HT-29 (cell line): ENCODE measurements around the gene ARHGAP30. TPM values are rescaled to one million over a fixed set of nuclear protein-coding genes. Genes with fewer than 3 reads are reported as not detected.
"Not testable (repeated sequence)": the region's sequence is repeated elsewhere in the genome, so short reads cannot be mapped to it uniquely, and the experiment has no call there.

ENCODE experiments used
- DNase-seq: peaks from one replicate; pipeline ENCODE4 v3.0.0-alpha.2; 2015; ENCODE audit warnings: low spot score
- total RNA-seq: library from RNA; depleted of rRNA; stranded (reverse); fragments of >200 nt; shearing (Covaris generic); gene quantifications from 2 replicates; pipeline ENCODE4 v1.2.3, GENCODE V29; 2014

The ARHGAP30 gene
- total RNA-seq, 1 experiment from 2014 or later = 0.58 TPM

DNA sequence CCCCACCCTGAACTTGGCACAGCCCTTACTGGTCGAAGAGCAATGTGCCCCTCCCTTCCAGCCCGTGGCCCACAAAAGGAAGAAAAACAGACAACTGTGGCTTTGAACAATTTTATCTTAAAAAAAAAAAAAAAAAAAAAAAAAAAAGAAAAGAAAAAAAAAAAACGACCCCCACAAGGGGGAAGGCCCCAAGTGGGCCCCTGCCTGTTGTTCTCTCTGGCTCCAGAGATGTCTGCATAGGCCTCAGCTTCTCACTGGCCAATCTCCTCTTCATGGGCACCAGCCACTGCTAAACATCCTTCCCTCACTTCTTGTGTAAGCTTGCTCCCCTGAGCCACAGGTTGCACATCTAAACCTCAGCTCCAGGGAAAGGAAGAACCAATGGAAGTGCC is 30.5 kb downstream of the ARHGAP30 start:
- DNase-seq = no peak

DNA sequence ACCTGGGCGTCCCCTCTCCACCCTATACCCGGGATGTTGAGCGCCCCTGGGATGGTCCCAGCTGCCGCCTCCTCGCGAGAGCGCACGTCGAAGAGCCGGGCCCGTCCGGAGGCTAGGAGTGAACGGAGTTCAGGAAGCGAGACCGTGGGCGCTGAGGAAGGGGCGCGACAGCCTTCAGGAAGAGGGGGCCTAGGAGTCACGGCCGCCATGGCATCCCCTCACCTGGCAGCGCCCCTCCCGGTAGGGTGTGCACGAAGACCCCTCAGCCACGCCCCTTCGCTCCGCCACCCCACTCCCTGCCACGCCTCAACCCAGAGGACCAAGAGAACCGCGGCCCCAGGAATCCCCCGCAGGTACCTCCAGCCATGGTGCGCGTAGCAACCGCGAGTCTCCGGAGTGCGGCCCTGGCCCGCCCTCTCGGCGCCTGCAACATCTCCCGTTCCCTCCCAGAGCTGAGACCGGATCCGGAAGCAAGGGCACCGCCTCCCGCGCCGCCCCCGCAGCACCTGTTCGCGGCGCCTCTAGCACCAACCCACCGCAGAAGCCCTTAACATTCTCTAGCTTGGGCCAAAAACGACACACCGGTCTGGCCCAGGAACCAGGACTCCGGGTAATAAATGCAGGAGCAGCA is 31.1 kb downstream of the ARHGAP30 start, which contains the start of gene TSTD1:
Gene TSTD1 (minus strand): TSS at position 442 of the 631 bp plus-strand sequence. CDS start 75 bp downstream, at position 367.
- peak; percentile 79 for DNase-seq

DNA sequence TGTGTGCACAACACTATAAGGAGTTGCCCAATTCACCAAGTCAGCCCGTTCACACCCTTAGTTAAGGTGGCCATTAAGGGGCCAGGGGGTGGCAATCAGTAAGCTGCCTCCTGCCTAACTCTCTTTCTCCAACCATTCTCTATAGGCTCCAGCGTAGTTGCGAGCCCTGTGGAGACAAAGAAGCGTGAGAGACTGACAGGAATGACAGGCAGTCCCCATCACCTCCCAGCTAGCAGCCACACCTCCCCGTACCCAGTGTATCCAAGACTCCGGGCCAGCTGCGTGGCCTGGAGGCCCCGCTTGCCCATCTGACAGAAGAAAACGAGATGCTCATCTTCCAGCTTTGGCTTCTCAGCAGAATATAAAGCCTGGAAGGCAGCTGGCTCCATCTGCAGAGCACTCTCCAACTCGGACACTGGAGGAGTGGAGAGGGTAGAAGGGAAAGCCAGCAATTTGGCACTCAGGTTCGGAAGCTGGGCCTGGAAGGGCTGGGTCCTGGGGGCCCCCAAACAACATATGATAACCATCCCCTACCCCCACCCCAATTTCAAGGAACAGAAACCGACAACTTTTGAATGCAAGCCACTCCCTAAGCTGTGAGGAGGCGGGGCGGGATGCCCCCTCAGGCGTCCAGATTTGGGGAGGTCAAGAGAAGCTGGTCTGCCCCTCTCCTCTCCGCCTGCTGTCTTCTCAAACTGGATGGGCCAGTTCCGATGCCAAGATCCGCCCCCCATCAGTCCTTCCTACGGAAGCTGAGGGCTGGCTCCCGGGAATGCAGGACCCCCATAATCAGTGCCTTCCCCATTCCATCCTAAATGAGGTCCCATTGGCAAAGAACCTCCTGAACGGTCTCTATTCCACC is 31.8 kb downstream of the ARHGAP30 start:
- DNase-seq = peak; percentile 36

DNA sequence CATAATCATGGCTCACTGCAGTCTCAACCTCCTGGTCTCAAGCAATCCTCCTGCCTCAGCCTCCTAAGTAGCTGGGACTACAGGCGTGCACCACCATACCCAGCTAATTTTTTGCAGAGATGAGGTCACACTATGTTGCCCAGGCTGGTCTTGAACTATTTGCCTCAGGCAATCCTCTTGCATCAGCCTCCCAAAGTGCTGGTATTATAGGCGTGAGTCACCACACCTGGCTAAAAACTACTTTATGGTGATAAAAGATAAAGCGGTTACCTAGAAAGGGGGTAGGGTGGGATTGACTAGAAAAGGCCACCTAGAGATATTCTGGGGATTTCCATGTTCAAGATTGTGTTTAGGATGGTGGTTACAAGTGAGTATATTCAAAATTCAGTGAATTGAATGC is 35.9 kb downstream of the ARHGAP30 start:
- no peak for DNase-seq

DNA sequence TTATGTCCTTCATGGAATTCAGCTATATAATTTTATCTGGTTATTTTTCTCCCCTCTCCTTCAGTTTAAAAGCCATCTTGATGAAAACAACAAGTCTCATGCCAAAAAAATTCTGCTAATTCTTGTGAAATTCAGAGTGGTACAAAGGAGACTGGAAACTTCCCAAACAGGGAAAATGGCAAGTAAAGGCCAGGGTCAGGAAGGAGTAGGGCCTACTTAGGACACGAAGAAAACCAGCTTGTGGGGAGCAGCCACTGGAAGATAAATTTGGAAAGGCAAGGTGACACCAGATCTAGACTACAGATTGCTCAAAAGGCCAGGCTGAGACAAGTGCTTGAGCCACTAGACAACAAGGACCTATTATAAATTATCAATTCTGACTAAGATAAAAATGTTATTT is 37.3 kb downstream of the ARHGAP30 start:
- no peak for DNase-seq

DNA sequence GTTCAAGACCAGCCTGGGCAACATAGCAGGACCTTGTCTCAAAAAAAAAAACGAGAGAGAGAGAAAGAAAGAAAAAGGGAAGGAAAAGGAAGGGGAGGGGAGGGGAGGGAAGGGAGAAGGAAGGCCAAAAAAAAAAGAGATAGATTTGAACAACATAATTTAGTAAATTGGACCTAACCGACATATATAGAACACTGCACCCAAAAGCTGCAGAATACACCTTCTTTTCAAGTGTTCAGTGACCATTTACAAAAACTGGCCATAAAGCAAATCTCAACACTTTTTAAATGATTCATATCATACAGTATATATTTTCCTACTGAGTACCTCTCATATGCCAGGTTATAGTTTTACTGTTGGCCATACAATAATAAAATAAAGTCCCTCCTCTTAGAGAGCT is 37.8 kb downstream of the ARHGAP30 start:
- DNase-seq = no peak

DNA sequence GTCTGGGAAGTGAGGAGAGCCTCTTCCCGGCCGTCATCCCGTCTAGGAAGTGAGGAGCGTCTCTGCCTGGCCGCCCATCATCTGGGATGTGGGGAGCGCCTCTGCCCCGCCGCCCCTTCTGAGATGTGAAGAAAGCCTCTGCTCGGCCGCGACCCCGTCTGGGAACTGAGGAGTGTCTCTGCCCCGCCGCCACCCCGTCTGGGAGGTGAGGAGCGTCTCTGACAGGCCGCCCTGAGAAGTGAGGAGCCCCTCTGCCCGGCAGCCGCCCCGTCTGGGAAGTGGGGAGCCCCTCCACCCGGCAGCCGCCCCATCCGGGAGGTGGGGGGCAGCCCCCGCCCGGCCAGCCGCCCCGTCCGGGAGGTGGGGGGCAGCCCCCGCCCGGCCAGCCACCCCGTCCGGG is 40.2 kb downstream of the ARHGAP30 start:
- DNase-seq = not testable (repeated sequence)

DNA sequence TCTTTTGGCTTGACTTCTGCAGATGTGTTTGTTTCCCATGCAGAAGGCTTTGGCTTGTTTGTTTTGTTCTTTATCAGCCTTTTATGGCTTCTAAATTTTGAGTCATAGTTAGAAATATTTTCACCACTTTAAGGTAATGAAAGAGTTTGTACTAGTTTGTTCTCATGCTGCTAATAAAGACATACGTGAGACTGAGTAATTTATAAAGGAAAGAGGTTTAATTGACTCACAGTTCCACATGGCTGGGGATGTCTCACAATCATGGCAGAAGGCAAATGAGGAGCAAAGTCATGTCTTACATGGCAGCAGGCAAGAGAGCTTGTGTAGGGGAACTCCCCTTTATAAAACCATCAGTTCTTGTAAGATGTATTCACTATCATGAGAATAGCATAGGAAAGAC is 42.7 kb downstream of the ARHGAP30 start:
- DNase-seq = not testable (repeated sequence)

DNA sequence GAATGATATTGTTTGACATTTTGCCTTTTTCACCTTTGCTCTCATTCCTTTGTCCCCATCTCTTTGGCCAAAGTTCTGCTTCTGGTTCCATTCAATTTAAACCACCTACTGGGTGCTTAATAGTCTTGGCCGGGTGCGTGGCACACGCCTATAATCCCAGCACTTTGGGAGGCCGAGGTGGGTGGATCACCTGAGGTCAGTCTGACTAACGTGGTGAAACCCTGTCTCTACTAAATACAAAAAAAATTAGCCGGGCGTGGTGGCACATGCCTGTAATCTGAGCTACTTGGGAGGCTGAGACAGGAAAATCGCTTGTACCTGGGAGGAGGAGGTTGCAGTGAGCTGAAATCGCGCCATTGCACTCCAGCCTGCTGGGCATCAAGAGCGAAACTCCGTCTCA is 47.3 kb downstream of the ARHGAP30 start:
- not testable (repeated sequence) for DNase-seq

DNA sequence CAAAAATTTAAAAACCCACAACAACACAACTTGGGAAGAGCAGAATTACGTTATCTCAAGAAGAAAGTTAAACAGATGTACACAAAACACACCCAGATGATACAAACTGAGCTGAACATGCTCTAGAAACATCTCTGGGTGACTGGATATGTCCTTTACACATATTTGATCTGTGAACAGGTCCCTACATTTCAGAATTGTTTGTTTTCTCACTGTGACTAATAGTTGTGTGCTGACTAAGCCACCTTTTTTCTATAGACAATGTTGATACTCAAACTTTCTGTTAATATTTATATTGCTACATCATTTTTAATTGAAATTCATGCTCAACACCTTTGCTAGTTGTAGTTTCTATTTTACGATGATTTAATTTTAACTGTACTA is 47.7 kb downstream of the ARHGAP30 start:
- DNase-seq = peak; percentile 33

DNA sequence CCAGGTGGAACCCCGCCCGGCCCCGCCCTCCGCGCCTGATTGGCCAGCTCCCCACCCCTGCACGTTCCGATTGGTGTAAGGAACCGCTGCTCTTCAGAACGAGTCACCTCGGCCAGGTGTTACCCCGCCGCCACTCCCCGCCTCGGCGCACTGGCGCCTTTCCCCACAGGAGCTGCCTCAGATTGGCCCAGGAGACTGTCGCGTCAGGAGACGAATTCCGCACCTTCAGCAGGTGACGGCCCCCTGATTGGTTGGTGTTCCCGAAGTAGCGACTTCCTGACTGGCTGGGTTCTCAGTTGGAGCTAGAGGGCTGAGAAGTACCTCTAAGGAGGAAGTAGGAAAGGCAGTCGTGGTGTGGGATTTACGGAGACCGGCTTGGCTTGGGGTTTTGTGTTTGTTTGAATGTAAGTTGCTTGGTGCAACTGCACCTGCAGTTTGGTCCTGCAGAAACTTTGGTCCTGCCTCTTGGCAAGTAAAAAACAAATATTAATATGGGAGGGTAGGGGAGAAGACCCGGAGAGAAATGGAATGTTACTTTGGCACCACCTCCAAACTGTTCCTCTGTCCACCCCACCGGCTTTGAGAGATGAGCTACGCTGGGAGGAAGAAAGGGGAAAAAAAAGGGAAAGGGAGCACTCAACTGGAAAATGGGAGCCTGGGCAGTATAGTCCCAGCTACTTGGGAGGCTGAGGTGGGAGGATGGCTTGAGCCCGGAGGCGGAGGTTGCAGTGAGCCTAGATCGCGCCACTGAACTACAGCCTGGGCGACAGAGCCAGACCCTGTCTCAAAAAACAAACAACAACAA is 48.3 kb downstream of the ARHGAP30 start:
- peak; percentile 98 for DNase-seq

DNA sequence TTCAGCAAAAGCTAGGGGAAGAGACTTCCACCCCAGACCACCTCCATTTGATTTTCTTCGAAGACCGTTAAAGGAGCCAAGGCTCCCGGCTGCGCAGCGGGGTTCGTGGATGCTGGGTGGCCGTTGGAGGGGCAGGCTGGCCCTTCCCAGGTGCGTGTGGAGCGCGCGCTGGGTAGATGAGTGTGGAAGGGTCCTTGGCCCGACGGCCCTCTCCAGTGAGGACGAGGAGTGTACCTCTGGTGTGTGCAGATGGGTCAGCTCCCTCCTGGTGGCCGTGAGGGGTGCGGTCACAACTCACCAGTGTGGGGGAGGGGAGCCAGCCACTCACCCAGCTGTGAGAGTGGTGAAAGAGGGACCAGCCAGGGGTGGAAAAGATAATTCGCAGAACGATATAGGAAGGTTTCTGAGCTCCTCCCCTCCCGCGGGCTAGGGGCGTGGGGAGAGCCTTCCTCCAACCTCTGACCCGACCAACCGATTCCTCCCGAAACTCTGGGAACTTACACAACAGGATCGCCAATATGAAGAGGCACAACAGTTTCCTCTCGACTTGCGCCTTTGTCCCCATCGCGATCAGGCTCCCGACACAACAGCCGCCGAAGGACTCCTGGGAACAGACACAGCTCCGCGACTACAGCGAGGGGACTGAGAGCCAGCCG is 49.1 kb downstream of the ARHGAP30 start, which contains the start of gene F11R:
Gene F11R (minus strand): TSS at position 644 of the 656 bp plus-strand sequence. CDS start 79 bp downstream, at position 565.
- DNase-seq = peak; percentile 82

DNA sequence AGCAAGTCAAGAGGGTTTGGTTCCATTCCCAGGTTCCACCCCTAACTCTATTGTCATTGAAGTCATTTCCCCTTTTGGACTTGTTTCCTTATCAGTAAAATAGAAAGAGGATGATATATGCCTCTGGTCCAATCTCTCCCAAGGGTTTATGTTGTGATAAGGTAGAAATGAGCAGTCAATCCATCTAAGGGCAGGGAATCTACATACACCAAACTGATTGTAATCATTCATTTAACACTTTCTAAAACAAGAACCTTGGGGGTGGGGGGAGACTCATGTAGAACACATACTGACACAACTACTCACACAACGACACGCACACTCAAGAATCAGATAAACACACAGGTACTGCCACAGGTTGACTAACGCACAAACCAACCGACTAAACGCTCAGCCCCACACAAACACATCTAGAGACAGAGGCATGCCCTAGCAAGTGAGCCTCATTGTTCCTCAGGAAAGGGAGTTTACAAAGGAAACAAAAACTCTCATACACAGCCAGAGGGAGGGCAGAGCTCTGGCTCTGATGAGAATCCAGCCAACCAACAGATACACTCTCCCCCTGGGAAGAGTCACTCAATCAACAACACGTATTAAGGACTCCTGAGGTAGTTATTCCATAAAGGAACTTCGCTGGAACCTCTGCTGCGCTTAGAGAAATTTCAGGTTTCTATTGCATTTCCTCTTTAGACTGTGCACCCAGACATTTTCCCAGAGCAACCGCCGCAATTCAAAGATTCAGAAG is 49.8 kb downstream of the ARHGAP30 start:
- peak; percentile 57 for DNase-seq

DNA sequence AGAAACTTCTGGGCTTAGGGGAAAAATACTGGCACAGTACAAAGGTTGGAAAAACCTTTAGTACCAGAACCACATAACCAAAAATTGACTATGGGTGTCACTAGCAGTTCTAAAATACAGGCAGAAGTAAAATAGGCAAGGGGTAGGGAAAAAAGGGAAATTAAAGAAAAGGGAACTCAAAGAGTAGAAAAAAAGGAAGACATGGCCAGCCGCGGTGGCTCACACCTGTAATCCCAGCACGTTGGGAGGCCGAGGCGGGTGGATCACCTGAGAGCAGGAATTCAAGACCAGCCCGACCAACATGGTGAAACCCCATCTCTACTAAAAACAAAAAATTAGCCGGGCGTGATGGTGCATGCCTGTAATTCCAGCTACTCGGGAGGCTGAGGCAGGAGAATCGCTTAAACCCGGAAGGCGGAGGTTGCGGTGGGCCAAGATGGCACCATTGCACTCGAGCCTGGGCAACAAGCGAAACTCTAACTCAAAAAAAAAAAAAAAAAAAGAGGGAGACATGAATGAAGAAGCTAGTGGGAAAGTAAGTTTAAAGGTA is 50.5 kb downstream of the ARHGAP30 start:
- not testable (repeated sequence) for DNase-seq

DNA sequence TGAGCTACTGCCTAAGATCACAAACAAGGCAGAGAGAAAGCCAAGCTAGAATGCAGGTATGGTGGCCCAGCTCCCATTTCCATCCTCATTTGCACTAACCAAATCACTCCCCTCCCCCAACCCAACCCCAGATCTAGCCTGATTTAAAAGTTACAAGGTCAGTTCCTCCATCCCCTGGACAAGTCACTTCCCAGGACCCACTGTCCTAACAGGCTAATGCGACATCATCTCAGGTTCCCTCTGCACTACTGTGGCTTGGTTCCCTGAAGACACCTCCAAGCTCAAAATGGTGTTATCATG is 51.1 kb downstream of the ARHGAP30 start:
- no peak for DNase-seq

DNA sequence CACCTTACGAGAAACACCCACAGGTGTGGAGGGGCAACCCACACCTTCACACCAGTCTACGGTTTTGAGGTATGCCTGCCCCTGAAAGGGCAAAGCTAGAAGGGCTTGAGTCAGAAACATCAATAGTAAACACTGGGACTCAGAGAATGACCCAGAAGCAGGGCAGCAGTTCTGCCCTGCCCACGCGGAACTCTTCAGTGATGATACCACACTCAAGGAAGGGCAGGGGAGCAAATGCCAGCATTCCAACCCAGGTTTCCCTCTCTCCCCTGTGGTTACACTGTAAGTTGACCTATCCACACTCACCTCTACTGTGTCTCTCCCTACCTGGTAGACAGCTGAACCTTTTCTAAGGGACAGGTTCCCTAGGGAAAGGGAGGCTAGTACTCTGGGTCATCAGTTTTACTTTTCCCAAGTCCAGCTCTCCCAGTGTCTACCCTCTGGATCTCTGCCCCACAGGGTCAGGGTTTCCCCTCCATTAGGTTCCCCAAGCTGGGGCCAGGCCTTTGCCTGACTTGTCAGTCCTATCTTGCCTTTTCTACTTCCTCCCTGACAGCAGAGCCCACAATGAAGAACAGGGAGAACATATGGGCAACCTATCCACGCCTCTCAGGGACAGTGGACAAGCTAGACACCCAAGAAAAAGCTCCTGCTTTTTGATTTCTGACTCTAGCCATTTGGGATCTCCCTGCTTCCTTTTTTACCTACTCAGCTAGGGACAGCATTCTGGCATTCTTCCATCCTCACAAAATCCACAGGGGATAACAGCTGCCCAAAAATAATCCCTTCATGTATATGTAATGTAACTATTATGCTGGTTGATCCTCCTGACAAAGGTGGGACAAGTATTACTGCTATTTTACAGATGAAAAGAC is 51.7 kb downstream of the ARHGAP30 start:
- DNase-seq = no peak

DNA sequence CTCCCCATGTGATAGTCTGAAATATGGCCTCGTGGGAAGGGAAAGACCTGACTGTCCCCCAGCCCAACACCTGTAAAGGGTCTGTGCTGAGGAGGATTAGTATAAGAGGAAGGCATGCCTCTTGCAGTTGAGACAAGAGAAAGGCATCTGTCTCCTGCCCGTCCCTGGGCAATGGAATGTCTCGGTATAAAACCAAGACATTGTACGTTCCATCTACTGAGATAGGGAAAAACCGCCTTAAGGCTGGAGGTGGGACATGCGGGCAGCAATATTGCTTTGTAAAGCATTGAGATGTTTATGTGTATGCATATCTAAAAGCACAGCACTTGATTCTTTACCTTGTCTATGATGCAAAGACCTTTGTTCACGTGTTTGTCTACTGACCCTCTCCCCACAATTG is 52.5 kb downstream of the ARHGAP30 start:
- DNase-seq = not testable (repeated sequence)

DNA sequence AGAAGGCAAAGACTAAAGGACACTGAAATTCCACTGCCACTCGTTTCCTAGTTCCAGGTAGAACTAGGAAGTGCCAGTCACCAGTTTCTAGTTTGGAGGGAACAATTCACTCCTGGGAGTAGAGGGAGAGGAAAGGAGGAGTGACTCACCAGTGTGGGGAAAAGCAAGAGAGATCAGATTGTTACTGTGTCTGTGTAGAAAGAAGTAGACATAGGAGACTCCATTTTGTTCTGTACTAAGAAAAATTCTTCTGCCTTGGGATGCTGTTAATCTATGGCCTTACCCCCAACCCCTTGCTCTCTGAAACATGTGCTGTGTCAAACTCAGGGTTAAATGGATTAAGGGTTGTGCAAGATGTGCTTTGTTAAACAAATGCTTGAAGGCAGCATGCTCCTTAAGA is 53.0 kb downstream of the ARHGAP30 start:
- peak; percentile 25 for DNase-seq

DNA sequence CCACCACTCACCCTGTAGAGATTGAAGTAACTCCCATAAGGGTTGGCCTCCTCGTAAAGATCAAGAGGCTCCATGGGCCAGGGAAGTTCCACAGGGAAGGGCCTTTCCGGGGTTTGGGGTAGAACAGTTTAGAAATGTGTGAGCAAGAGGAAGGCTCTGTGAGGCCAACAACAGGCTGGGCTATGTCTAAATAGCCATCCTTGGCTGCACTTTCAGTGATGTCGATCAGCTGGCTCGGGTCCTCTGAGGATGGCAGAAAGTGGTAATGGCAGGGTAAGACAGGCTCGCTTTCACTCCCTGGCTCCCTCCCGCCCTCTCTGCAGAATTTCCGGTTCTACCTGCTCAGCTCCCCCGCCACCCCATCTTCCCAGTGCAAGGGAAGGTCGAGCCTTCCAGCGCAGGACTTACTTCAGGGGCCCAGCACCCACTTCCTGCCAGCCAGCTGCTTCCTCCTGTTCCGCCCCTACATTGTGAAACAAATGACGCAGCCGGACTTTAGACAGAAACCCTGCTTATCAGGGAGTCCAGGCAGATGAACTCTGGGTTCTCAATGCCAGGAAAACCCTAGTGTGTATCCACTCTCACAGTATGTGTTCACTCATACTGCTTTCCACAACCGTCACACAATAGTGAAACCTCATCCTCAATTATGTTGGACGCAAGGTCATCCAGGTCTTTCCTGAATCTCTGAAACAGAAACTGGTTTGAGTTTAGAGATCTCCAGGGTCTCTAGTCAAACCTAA is 56.0 kb downstream of the ARHGAP30 start:
- peak; percentile 96 for DNase-seq
